Mammary epithelial cell (primary cell): Measurements from ENCODE around the gene MAPK11.

Source experiments
- EZH2 ChIP-seq: IDR thresholded peaks from 2 replicates; pipeline ENCODE4 v1.6.1; 2012; ENCODE audit warnings: low read length, inconsistent platforms, borderline replicate concordance
- TF ChIP-seq, protein P1 (sequence below), 2 donors: IDR thresholded peaks in 1 of 2; conservative IDR thresholded peaks in 1 of 2; 2 replicates each; pipeline ENCODE4 v1.5.1; 2011 to 2012; ENCODE audit warnings: inconsistent platforms in 2 of 2, low read length in 2 of 2, mild to moderate bottlenecking in 2 of 2, control low read depth in 1 of 2, low read depth in 1 of 2; ENCODE audit not compliant: insufficient read depth in 1 of 2; ENCODE audit errors: extremely low read depth in 1 of 2

DNA sequence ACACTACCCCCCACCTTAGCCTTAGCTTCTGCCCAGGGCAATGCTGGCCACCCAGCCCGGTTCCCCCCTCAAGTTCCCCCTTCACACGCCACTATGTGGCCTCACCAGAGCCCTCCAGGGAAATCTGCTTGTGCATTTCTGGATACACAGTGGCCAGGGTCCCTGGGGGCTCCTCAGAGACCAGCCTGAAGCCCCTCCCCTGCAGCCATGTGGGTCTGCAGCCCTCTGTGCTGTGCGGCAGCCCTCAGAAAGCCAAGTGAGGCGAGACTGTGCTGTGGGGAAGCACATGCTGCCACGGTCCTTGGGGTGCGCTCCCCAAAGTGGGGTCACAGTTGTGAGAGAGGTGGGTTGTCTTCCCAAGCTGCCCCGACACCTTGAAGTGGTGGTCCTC, 39.4 kb upstream of the MAPK11 start:
- TF ChIP-seq, protein P1, sequence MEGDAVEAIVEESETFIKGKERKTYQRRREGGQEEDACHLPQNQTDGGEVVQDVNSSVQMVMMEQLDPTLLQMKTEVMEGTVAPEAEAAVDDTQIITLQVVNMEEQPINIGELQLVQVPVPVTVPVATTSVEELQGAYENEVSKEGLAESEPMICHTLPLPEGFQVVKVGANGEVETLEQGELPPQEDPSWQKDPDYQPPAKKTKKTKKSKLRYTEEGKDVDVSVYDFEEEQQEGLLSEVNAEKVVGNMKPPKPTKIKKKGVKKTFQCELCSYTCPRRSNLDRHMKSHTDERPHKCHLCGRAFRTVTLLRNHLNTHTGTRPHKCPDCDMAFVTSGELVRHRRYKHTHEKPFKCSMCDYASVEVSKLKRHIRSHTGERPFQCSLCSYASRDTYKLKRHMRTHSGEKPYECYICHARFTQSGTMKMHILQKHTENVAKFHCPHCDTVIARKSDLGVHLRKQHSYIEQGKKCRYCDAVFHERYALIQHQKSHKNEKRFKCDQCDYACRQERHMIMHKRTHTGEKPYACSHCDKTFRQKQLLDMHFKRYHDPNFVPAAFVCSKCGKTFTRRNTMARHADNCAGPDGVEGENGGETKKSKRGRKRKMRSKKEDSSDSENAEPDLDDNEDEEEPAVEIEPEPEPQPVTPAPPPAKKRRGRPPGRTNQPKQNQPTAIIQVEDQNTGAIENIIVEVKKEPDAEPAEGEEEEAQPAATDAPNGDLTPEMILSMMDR (conservative IDR thresholded peaks at IDR 0.05 in 1 of 2, IDR thresholded peaks at IDR 0.05 in 1 of 2; ENCODE audit: extremely low read depth in 1 of 2, insufficient read depth in 1 of 2, low read depth in 1 of 2, low read length in 2 of 2), result no peak
- TF ChIP-seq EZH2, result no peak
